Thyroid gland (tissue), 4 donors: ENCODE results near the gene NEK7. TPM values are rescaled to one million over a fixed set of nuclear protein-coding genes. Genes with fewer than 3 reads are reported as not detected.

Source experiments
- DNase-seq, 2 donors: peaks; one replicate each; pipeline ENCODE4 v3.0.0-alpha.2; 2019
- H3K27ac ChIP-seq, 3 donors: fragments of 200-600 bp; sonication (generic); 1 replicate in 2 of 3; 2 replicates in 1 of 3; pipeline ENCODE4 v1.5.1; 2016 to 2019; ENCODE audit warnings: mild to moderate bottlenecking in 1 of 3, moderate library complexity in 1 of 3
- H3K27me3 ChIP-seq: fragments of 200-600 bp; sonication (generic); one replicate; pipeline ENCODE4 v1.5.1; 2019
- H3K36me3 ChIP-seq, 2 donors: fragments of 200-600 bp; sonication (generic); one replicate each; pipeline ENCODE4 v1.5.1; 2016 to 2019
- H3K4me1 ChIP-seq, 2 donors: fragments of 200-600 bp; sonication (generic); one replicate each; pipeline ENCODE4 v1.5.1; 2017 to 2019
- H3K4me3 ChIP-seq, 3 donors: fragments of 200-600 bp; sonication (generic); replicated peaks in 1 of 3; 1 replicate in 2 of 3; 2 replicates in 1 of 3; pipeline ENCODE4 v1.5.1; 2016; ENCODE audit warnings: mild to moderate bottlenecking in 1 of 3
- H3K9me3 ChIP-seq: fragments of 200-600 bp; sonication (generic); one replicate; pipeline ENCODE4 v1.5.1; 2017
- CTCF ChIP-seq, 6 experiments: fragments of 200-600 bp in 3 of 6; fragments of 450-650 bp in 3 of 6; sonication (generic) in 3 of 6; IDR thresholded peaks; one replicate each; pipeline ENCODE4 v1.5.1; 2016 to 2019; ENCODE audit warnings: antibody characterized with exemption in 6 of 6, mild to moderate bottlenecking in 2 of 6, inconsistent platforms in 1 of 6, moderate library complexity in 1 of 6
- POLR2A ChIP-seq, 2 donors: fragments of 450-650 bp; IDR thresholded peaks; one replicate each; pipeline ENCODE4 v1.6.1; 2017; ENCODE audit warnings: antibody characterized with exemption in 2 of 2, mild to moderate bottlenecking in 2 of 2, moderate library complexity in 1 of 2
- WGBS, 2 donors: methylation state at CpG; one replicate each; pipeline ENCODE4 v1.1.5; 2017; 5-methylcytosine and 5-hydroxymethylcytosine counted together
- intact Hi-C: fragments of 100-400 bp; cut with DNase I; formaldehyde crosslinking; loops from one replicate; pipeline ENCODE4 v1.15.1; 2023
- total RNA-seq, 4 donors: library from RNA; depleted of rRNA; stranded (reverse); fragments of >200 nt; gene quantifications; one replicate each; pipeline ENCODE4 v1.2.3, GENCODE V29; 2016

NEK7 gene
- total RNA-seq, 4 donors from 2014 or later, result 65.6 to 102 (median 77.7) TPM

GRCh38 chr1:198175423-198176170 lies 18.8 kb downstream of the NEK7 start:
- no peak overlapping the region for H3K27ac ChIP-seq
- intact Hi-C loops, result no loop called here
- no peaks in the 10 kb centered on the region for H3K27me3 ChIP-seq
- H3K36me3 ChIP-seq, result no peaks in the 10 kb centered on the region
- peaks cover 26 to 44% of the 10 kb centered on the region in 2 donors for H3K4me1 ChIP-seq
- TF ChIP-seq POLR2A (IDR thresholded peaks at IDR 0.05), result no peak
- no peak for TF ChIP-seq CTCF (IDR thresholded peaks at IDR 0.05)
- no peaks in the 10 kb centered on the region for H3K9me3 ChIP-seq
- WGBS, 2 donors, result 60 to 62% methylated on average over 5 of the region's 5 CpGs
- DNase-seq, result no peak
- H3K4me3 ChIP-seq, result no peak overlapping the region

GRCh38 chr1:198176179-198176578 lies 19.4 kb downstream of the NEK7 start:
- H3K4me1 ChIP-seq, result peaks cover 26 to 44% of the 10 kb centered on the region in 2 donors
- H3K4me3 ChIP-seq, result no peak overlapping the region
- no peaks in the 10 kb centered on the region for H3K27me3 ChIP-seq
- H3K9me3 ChIP-seq, result no peaks in the 10 kb centered on the region
- H3K36me3 ChIP-seq, result no peaks in the 10 kb centered on the region
- 94 to 98% methylated on average over 1 of the region's 1 CpG for WGBS, 2 donors
- no peak overlapping the region for H3K27ac ChIP-seq
- no peak for DNase-seq
- TF ChIP-seq POLR2A (IDR thresholded peaks at IDR 0.05) (no peak), CTCF (IDR thresholded peaks at IDR 0.05) (no peak)
- intact Hi-C loops, result no loop called here

GRCh38 chr1:198177546-198177945 lies 20.7 kb downstream of the NEK7 start:
- Histone ChIP-seq H3K4me1 (peaks cover 26 to 38% of the 10 kb centered on the region in 2 donors), H3K27ac (no peak overlapping the region), H3K27me3 (no peaks in the 10 kb centered on the region), H3K9me3 (no peaks in the 10 kb centered on the region), H3K4me3 (no peak overlapping the region), H3K36me3 (no peaks in the 10 kb centered on the region)
- intact Hi-C loops, result no loop called here
- no peak for TF ChIP-seq POLR2A (IDR thresholded peaks at IDR 0.05)
- no peak for TF ChIP-seq CTCF (IDR thresholded peaks at IDR 0.05)
- WGBS, 2 donors, result 63 to 67% methylated on average over 2 of the region's 2 CpGs
- DNase-seq, result no peak

- Histone ChIP-seq H3K4me3 (no peak overlapping the region), H3K27me3 (no peaks in the 10 kb centered on the region), H3K36me3 (no peaks in the 10 kb centered on the region), H3K4me1 (peaks cover 26 to 38% of the 10 kb centered on the region in 2 donors), H3K9me3 (no peaks in the 10 kb centered on the region), H3K27ac (no peak overlapping the region)
- 95 to 100% methylated on average over 1 of the region's 1 CpG for WGBS, 2 donors
- intact Hi-C loops, result no loop called here
- no peak for TF ChIP-seq POLR2A (IDR thresholded peaks at IDR 0.05)
- TF ChIP-seq CTCF (IDR thresholded peaks at IDR 0.05), result no peak
- DNase-seq, result no peak
These were observed 21.8 kb downstream of the NEK7 start for GRCh38 chr1:198178615-198179014.

- DNase-seq, result no peak
- intact Hi-C loops, result no loop called here
- Histone ChIP-seq H3K9me3 (no peaks in the 10 kb centered on the region), H3K27ac (no peak overlapping the region), H3K4me3 (no peak overlapping the region), H3K4me1 (peaks cover 19 to 34% of the 10 kb centered on the region in 2 donors), H3K36me3 (no peaks in the 10 kb centered on the region), H3K27me3 (no peaks in the 10 kb centered on the region)
- WGBS, 2 donors, result 46 to 47% methylated on average over 2 of the region's 2 CpGs
- TF ChIP-seq POLR2A (IDR thresholded peaks at IDR 0.05), result no peak
- no peak for TF ChIP-seq CTCF (IDR thresholded peaks at IDR 0.05)
These were observed 22.8 kb downstream of the NEK7 start for GRCh38 chr1:198179556-198179981.
